DMS153 treated with DMSO at 0.1 percent for 48 hours (cell line): ENCODE data around the gene PRR5.
"Not testable (repeated sequence)": the region's sequence is repeated elsewhere in the genome, so short reads cannot be mapped to it uniquely, and the experiment has no call there.

Experiments
- DNase-seq: peaks from one replicate; lab custom pipeline; 2025; ENCODE audit not compliant: unreplicated experiment; lab: John Stamatoyannopoulos, UW

Gene PRR5

GRCh38 chr22:44701824-44702478, at the start of gene PRR5:
TSS of gene PRR5 (plus strand) at chr22:44702204. CDS start at chr22:44702475, 271 bp downstream.
- DNase-seq: peak; percentile 26

GRCh38 chr22:44652866-44653265, 49.1 kb upstream of the PRR5 start:
- DNase-seq: not testable (repeated sequence)

- no peak for DNase-seq
These were observed 43.6 kb upstream of the PRR5 start for GRCh38 chr22:44658311-44658953.

- no peak for DNase-seq
These were observed 42.9 kb upstream of the PRR5 start for GRCh38 chr22:44659140-44659539.

GRCh38 chr22:44660051-44660830, 41.8 kb upstream of the PRR5 start:
- no peak for DNase-seq

GRCh38 chr22:44661070-44661469, 40.9 kb upstream of the PRR5 start:
- no peak for DNase-seq

GRCh38 chr22:44661659-44662569, 40.1 kb upstream of the PRR5 start:
- no peak for DNase-seq

- no peak for DNase-seq
These were observed 38.6 kb upstream of the PRR5 start for GRCh38 chr22:44663256-44663999.

GRCh38 chr22:44664149-44664548, 37.9 kb upstream of the PRR5 start:
- DNase-seq: no peak

GRCh38 chr22:44665115-44665514, 36.9 kb upstream of the PRR5 start:
- no peak for DNase-seq

GRCh38 chr22:44666207-44666585, 35.8 kb upstream of the PRR5 start:
- DNase-seq: no peak

GRCh38 chr22:44667276-44667675, 34.7 kb upstream of the PRR5 start:
- DNase-seq: no peak

GRCh38 chr22:44667829-44668189, 34.2 kb upstream of the PRR5 start:
- no peak for DNase-seq

GRCh38 chr22:44668190-44668885, 33.7 kb upstream of the PRR5 start:
- no peak for DNase-seq

- no peak for DNase-seq
These were observed 33.0 kb upstream of the PRR5 start for GRCh38 chr22:44668886-44669521.

GRCh38 chr22:44669561-44669976, 32.4 kb upstream of the PRR5 start:
- DNase-seq: no peak

- DNase-seq: no peak
These were observed 31.6 kb upstream of the PRR5 start for GRCh38 chr22:44670220-44670988.

- no peak for DNase-seq
These were observed 30.3 kb upstream of the PRR5 start for GRCh38 chr22:44671742-44672141.

GRCh38 chr22:44672632-44673031, 29.4 kb upstream of the PRR5 start:
- DNase-seq: no peak
